Left forelimb (tissue), 1 donor: ENCODE results near the gene RGPD5.
"Not testable (repeated sequence)": the region's sequence is repeated elsewhere in the genome, so short reads cannot be mapped to it uniquely, and the experiment has no call there.

Experiments used
- DNase-seq: peaks from one replicate; pipeline ENCODE4 v3.0.0-alpha.2; 2018; ENCODE audit warnings: low spot score

RGPD5 gene

DNA sequence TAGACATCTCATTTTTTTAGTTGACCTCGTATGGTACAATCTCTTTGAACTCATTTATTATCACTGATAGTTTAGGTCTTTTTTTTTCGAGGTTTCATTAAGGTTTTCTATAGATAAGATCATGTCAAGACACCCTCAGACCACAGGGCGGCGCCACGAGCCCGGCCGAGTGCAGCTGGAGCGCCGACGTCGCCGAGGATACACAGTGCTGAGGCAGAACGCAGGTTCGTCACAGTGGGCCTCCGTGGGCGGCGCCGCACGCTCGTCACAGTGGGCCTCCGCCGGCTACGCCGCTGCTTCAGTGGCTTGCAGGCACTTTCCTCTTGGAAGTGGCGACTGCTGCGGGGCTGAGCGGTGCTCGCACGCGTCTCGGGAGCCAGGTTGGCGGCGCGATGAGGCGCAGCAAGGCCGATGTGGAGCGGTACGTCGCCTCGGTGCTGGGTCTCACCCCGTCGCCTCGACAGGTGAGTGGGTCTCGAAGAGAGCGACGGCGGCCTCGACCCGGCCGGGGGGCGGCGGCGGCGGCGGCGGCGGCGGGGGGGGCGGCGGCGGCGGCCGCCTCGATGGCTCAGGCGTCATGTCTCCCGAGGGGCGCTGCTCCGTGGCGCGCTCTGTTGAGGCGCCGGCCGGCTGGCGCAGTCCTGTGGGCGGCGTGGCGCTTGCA lies at the start of gene RGPD5:
RGPD5 (plus strand) TSS at position 232 of the 664 bp plus-strand sequence; CDS start at position 393, 161 bp downstream.
- not testable (repeated sequence) for DNase-seq

GRCh38 chr2:109751572-109751971 lies 42.5 kb upstream of the RGPD5 start:
- DNase-seq, result not testable (repeated sequence)

GRCh38 chr2:109757163-109757824 lies 36.8 kb upstream of the RGPD5 start:
- DNase-seq, result not testable (repeated sequence)

DNA sequence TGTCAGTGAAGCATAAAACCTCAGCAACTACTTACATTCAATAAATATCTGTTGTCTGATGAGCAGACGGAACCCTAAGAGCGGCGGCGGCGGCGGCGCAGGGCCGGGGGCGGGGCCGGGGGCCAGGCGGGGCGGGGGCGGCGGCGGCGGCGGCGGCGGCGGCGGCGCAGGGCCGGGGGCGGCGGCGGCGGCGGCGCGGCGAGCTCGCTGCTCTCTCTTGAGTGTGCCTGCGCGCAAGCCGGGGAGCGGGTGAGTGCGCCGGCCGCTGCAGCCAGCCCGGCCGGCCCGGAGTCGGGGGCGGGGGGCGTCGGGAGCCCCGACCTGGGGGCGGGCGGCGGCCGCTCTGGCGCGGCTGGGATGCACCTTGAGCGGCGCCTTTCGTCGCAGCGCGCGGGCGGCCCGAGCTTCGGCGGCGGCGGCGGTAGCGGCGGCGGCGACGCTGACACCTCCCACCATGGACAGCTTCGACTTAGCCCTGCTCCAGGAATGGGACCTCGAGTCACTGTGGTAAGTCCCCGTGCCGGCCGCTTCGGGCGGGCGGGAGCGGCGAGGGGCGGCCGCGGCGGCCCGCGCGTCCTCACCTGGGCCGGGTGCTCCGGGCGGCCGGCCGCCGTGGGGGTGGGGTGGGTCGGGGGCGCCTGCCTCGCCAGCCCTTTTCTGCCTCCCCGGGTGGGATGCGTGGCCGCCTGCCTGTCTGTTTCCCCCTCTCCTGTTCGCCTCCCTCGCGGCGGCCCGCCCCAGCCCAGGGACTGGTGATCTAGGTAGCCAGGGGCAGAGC lies 33.7 kb upstream of the RGPD5 start:
- DNase-seq, result not testable (repeated sequence)

DNA sequence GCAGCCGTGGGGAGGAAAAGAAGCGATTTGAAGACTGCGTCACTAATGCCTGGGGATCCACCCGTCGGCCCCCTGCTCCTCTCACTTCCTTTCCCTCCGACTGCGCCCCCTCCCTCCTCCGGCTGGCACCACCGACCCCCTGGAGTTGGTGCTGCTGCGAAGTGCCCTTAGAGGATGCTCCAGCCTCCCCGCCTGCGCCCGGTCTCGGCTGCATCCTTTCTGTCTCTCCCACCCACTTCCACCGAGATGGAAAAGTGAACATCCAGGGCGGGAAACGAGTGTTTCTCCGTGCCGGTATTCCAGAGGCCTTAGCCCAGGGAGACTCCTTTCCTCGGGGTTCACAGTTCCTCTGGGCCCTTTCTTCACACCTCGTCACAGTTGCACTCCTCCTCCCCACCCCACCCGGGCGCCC lies 33.1 kb upstream of the RGPD5 start:
- not testable (repeated sequence) for DNase-seq

DNA sequence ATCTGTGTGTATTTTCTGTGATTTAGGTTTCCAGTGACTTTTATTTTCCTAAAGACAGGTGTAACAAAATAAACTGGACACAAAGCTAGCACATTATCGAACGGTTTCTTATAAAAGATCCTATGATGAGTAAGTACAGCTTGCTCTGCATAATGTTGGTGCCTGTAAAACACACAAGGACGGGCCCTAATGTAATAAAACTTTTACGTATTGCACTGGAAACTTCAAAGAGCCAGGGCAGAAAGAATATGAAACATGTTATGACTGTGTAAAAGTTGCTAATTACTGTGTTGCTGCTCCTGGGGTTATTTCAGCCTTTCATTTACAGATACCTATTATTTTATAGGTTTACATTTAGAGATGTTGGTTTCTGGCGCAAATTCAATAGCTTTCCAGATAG lies 32.1 kb upstream of the RGPD5 start:
- DNase-seq, result not testable (repeated sequence)

GRCh38 chr2:109766074-109766473 lies 28.0 kb upstream of the RGPD5 start:
- DNase-seq, result not testable (repeated sequence)

GRCh38 chr2:109766886-109767578 lies 27.1 kb upstream of the RGPD5 start:
- not testable (repeated sequence) for DNase-seq

GRCh38 chr2:109768934-109769333 lies 25.2 kb upstream of the RGPD5 start:
- DNase-seq, result not testable (repeated sequence)

DNA sequence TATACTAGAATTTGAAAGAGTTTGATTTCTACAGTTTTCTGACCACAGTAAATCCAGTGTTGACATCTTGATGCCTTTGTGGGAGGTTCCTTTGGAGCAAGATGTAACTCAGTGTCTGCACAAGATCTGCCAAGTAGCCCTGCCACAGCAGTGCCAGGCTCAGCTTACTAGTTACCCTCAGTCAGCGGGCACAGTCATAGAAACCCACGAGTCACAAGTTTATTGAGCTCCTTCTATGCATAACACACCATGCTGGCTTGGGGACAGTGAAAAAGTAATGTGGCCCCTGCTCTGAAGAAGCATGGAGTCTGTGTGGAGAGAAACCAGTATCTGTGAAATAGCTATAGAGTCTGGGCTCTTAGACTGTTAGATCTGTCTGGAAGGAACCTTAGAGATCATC lies 15.0 kb upstream of the RGPD5 start:
- not testable (repeated sequence) for DNase-seq

GRCh38 chr2:109781147-109781816 lies 12.8 kb upstream of the RGPD5 start:
- not testable (repeated sequence) for DNase-seq

GRCh38 chr2:109782446-109782993 lies 11.6 kb upstream of the RGPD5 start:
- not testable (repeated sequence) for DNase-seq

GRCh38 chr2:109791530-109792279 lies 2.4 kb upstream of the RGPD5 start:
- not testable (repeated sequence) for DNase-seq

DNA sequence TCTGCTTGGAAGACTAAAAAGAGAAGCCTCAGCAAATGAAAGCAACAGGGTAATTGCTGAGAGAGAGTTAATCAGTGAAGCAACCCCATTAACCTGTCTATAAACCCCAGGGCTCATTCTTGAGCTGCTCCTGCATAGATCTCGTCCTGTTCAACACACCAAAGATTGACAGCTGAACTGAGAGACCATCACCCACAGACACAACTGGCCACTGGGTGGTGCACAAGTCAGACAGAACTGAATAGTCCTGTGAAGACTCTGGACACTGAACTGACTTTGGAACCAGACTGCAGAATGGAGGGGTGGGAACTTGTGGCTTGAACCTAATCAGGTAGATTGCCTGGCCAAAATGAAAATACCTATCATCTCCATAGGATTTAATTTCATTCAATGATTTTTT lies 1.4 kb upstream of the RGPD5 start:
- not testable (repeated sequence) for DNase-seq

GRCh38 chr2:109871129-109871751 lies 77.1 kb downstream of the RGPD5 start:
- DNase-seq, result not testable (repeated sequence)

GRCh38 chr2:109876625-109877024 lies 82.5 kb downstream of the RGPD5 start:
- not testable (repeated sequence) for DNase-seq

DNA sequence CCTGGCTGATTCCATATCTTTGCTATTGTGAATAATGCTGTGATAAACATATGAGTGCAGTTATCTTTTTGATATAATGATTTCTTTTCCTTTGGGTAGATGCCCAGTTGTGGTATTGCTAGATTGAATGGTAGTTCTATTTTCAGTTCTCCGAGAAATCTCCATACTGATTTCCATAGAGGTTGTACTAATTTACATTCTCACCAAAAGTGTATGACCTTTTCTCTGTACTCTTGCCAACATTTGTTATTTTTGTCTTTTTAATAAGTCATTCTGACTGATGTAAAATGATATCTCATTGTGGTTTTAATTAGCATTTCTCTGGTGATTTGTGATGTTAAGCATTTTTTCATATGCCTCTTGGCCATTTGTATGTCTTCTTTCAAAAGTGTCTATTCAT lies 88.0 kb downstream of the RGPD5 start:
- DNase-seq, result not testable (repeated sequence)

- DNase-seq, result not testable (repeated sequence)
Measured at GRCh38 chr2:109888414-109888813, 94.3 kb downstream of the RGPD5 start.

DNA sequence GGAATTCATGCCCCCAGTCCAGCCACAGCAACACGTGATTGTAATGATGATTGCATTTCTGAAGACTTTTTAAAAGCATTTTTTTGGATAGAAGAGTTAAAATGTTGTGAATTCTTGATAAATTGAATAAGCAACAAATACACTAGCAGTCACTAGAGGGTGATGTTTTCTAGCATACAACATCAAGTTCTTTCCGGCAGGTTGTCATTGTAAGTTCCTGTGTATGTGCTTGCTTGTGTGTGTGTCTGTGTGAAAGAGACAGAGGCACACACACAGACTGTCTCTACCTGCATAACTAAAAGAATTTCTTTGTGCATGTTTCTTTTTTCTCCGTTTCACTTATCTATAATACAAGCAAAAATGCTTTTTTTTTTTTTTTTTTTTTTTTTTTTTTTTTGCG lies 95.8 kb downstream of the RGPD5 start:
- DNase-seq, result not testable (repeated sequence)

DNA sequence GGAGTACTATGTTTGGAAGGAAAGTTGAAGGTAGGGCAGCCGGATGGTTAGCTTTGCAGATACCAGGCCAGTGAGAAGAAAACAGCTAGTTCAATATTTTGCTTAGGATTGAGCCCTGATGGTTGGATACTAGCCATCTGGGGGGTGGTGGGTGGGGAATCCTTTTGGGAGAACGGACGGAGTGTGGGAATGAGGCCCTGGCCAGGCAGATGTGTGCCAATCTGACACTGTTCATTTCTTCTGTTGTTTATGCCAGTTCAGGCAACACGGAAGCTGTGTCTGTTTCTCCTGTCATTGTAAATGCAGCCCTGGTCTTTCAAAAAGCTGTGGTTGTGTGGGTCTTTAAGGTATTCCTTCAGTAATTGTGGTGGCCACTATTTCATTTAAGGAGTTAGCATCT lies 96.9 kb downstream of the RGPD5 start:
- DNase-seq, result not testable (repeated sequence)
